ENCODE data around the gene PAXX.

DNA sequence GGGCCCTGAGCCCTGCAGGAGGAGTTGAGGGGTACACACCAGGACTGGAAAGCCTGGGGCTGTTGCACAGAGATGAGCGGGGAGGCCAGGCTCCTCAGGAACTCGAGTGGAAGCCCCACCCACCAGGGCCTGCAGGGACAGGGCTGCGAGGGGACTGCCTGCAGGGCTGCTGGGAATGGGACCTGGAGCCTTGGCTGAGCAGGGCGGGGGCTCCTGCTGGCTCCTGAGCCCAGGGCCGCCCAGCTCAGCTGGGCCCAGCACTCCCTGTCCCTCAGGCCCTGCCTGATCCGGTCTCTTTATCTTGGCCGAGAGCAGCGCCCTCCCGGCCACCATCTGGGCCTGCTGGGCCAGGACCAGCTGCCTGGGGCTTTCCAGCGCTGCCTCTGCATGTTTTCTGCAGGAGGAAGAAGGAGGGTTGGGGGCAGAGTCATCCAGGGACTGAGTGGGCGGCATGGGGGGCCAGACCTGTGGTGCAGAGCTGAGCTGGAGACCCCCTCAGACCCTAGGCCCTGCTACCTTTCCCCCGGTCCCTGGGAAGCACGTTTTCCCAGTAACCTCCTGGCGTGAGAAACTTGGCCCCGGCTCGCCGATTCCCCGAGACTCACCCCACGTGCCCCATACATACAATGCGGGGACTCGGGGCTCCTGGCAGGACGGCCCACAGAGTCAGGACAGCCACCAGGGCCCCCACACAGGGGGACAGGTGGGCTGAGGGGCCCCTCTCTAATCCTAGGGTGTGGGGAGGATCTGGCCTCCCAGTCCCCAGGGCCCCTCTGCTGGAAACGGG, 30.8 kb upstream of the PAXX start:
- no peak for TF ChIP-seq POLR2A (IDR thresholded peaks at IDR 0.05)
- TF ChIP-seq, protein P1, sequence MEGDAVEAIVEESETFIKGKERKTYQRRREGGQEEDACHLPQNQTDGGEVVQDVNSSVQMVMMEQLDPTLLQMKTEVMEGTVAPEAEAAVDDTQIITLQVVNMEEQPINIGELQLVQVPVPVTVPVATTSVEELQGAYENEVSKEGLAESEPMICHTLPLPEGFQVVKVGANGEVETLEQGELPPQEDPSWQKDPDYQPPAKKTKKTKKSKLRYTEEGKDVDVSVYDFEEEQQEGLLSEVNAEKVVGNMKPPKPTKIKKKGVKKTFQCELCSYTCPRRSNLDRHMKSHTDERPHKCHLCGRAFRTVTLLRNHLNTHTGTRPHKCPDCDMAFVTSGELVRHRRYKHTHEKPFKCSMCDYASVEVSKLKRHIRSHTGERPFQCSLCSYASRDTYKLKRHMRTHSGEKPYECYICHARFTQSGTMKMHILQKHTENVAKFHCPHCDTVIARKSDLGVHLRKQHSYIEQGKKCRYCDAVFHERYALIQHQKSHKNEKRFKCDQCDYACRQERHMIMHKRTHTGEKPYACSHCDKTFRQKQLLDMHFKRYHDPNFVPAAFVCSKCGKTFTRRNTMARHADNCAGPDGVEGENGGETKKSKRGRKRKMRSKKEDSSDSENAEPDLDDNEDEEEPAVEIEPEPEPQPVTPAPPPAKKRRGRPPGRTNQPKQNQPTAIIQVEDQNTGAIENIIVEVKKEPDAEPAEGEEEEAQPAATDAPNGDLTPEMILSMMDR (IDR thresholded peaks at IDR 0.05) = no peak

Measured in body of pancreas (tissue), 4 donors.